Breast epithelium (tissue), 3 donors: ENCODE data around the gene VPS9D1.

Source experiments
- CTCF ChIP-seq, 3 donors: fragments of 450-650 bp; IDR thresholded peaks; one replicate each; pipeline ENCODE4 v1.5.1; 2016 to 2017; ENCODE audit warnings: antibody characterized with exemption in 3 of 3, mild to moderate bottlenecking in 3 of 3, moderate library complexity in 3 of 3
- POLR2AphosphoS5 ChIP-seq, 3 donors: sonication (generic); formaldehyde crosslinking; IDR thresholded peaks; one replicate each; pipeline ENCODE4 v1.6.1; 2017; ENCODE audit warnings: antibody characterized with exemption in 3 of 3

- TF ChIP-seq CTCF (IDR thresholded peaks at IDR 0.05) (no peak), POLR2AphosphoS5 (IDR thresholded peaks at IDR 0.05) (no peak)
Measured at GRCh38 chr16:89733792-89734191, 13.1 kb upstream of the VPS9D1 start.
